ENCODE data around the gene LDB2. TPM values are rescaled to one million over a fixed set of nuclear protein-coding genes. Genes with fewer than 3 reads are reported as not detected.
"Not testable (repeated sequence)": the region's sequence is repeated elsewhere in the genome, so short reads cannot be mapped to it uniquely, and the experiment has no call there.

LDB2 gene
- polyA plus RNA-seq, 3 donors, result 4.5 to 55.4 (median 37.7) TPM

DNA sequence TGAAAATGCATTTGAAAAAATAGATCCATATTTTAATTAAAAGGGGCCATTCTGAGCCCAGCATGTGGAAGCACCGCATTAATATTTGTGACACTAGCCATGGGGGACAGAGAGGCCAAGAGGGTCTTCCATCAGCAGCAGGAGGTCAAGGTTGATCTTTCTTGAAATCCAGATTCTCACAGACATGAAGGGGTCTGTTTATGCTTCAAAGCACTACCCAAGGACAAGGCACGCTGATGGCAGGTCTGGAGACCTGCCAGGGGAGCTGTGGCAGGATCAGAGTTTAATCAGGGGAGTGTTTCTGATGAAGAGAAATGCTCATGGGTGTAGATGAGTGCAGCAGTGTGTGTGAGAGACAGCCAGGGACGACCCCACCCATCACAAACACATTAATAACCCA is 243.3 kb downstream of the LDB2 start:
- 57 to 77% (median 76%) methylated on average over 3 of the region's 3 CpGs for WGBS, 3 donors

GRCh38 chr4:16652732-16653305 is 245.6 kb downstream of the LDB2 start:
- WGBS, 3 donors, result 58 to 75% (median 62%) methylated on average over 8 of the region's 8 CpGs
- no peak overlapping the region for H3K27ac ChIP-seq (ENCODE audit: low read depth, low read length)

More for the DNA sequence above, 243.3 kb downstream of the LDB2 start:
- no peak overlapping the region for H3K27ac ChIP-seq (ENCODE audit: low read depth, low read length)

GRCh38 chr4:16646459-16646858 is 252.0 kb downstream of the LDB2 start:
- no peak overlapping the region for H3K27ac ChIP-seq (ENCODE audit: low read depth, low read length)
- 58 to 96% (median 96%) methylated on average over 4 of the region's 4 CpGs for WGBS, 3 donors

GRCh38 chr4:16643893-16644292 is 254.6 kb downstream of the LDB2 start:
- H3K27ac ChIP-seq (ENCODE audit: low read depth, low read length), result no peak overlapping the region
- WGBS, 3 donors, result 73 to 94% (median 91%) methylated on average over 2 of the region's 2 CpGs

DNA sequence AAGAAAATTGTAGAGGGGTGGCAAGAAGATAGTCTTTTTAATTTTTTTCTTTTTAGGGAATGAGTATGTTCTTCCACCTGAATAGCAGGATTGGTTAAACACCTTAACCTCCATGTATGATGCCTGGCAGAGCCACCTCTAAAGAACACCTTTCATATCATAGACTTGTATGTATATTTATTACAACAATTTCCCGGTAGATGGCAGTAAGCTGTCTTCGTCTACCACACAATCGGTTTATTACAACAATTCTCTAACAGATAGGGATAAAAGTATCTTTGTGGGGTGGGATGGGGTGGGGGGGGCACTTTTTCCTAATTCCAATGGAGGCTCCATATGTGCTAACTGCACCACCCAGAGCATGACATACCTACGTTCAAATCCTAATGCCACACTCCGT is 255.5 kb downstream of the LDB2 start:
- no peak overlapping the region for H3K27ac ChIP-seq (ENCODE audit: low read depth, low read length)
- 76 to 86% (median 76%) methylated on average over 5 of the region's 5 CpGs for WGBS, 3 donors

- no peak overlapping the region for H3K27ac ChIP-seq (ENCODE audit: low read depth, low read length)
- 21 to 53% (median 31%) methylated on average over 1 of the region's 1 CpG for WGBS, 3 donors
Measured at GRCh38 chr4:16641971-16642370, 256.5 kb downstream of the LDB2 start.

DNA sequence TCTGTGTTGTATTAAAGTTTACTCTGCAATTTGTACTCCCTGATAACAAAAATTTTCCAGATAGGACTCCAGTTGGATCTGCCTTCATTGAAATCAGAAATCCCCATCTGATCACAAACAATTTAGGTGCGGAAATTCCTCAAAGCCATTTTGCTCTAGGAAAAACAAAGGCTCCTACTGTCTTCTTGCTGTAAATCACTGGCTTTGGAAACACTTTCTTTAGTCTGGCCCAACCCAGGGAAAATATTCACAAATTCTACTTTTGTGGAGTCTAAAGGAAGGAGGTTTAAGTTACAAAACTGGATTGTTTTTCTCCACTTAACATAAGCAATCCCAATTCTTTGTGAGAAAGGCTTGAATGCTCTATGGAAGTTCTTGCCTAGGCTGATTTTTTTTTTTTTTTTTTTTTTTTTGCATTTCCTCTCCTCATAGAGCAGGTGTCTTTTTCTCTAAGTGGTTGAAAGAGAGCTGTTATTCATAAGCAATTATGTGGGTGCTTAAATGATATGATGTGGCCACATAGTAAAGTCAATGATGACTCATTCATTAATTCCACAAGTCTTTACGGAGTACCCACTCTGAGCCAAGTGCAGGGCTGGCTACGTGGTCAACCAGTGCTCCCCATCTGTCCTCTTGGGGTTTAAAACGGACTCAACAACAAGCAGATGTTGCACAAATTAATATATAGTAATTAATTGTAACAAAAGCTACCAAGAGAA is 261.4 kb downstream of the LDB2 start:
- no peak overlapping the region for H3K27ac ChIP-seq (ENCODE audit: low read depth, low read length)
- WGBS, 3 donors, result 61 to 74% (median 67%) methylated on average over 4 of the region's 4 CpGs

DNA sequence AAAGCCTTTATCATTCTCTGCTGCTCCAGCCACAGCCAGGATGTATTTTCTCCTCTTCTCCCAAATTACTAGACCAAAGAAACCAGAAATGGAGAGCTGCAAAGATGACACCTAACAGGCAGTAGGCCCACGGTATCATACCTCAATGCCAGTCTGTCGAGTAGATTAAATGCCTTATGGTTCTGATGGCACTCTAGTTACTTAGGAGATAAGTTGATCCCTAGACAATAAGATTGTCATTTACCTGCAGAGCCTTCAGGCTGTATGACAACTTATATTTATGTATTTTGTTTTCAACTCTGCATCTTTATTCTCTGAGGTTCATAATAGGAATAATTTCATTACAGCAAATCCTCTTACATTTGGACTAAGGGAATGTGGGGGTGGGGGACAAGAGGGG is 262.1 kb downstream of the LDB2 start:
- 69 to 93% (median 88%) methylated on average over 2 of the region's 2 CpGs for WGBS, 3 donors

DNA sequence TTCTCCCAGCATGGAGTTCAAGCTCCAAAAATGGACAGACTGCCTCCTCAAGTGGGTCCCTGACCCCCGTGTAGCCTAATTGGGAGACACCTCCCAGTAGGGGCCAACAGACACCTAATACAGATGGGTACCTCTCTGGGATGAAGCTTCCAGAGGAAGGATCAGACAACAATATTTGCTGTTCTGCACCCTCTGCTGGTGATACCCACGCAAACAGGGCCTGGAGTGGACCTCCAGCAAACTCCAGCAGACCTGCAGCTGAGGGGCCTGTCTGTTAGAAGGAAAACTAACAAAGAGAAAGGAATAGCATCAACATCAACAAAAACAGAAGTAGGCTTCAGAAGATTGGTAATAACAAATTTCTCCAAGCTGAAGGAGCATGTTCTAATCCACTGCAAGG is 269.2 kb downstream of the LDB2 start:
- WGBS, 3 donors, result 86 to 94% (median 92%) methylated on average over 2 of the region's 2 CpGs
- not testable (repeated sequence) for H3K27ac ChIP-seq (ENCODE audit: low read depth, low read length)

More for the DNA sequence above, 262.1 kb downstream of the LDB2 start:
- H3K27ac ChIP-seq (ENCODE audit: low read depth, low read length), result no peak overlapping the region

DNA sequence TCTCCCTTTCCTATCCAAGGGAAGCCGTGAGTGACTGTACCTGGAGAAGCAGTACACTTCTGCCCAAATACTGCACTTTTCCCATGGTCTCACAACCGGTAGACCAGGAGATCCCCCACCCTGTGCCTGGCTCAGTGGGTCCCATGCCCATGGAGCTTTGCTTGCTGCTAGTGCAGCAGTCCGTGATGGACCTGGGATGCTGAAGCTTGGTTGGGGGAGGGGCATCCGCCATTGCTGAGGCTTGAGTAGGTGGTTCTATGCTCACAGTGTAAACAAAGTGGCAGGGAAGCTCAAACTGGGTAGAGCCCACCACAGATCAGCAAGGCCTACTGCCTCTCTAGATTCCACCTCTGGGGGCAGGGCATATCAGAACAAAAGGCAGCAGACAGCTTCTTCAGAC is 269.6 kb downstream of the LDB2 start:
- 82 to 96% (median 95%) methylated on average over 4 of the region's 4 CpGs for WGBS, 3 donors
- H3K27ac ChIP-seq (ENCODE audit: low read depth, low read length), result not testable (repeated sequence)

DNA sequence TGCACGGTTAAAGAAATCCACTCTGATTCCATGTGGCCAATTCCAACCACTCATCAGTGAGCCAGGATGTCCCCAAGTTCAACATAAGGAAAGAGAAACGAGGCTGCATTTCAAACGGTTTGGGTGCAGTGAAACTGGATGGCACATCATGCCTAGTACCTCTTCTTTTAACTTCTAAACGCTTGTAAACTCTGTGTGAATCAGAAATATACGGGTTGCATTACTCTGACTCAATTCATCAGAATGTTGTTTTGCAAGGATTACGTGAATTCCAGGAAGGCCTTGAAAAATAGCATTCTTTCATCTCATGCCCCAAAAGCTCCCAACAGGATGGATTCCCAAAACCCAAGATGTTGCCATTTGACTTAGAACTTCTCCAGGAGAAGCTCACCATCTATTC is 270.4 kb downstream of the LDB2 start:
- H3K27ac ChIP-seq (ENCODE audit: low read depth, low read length), result no peak overlapping the region
- WGBS, 3 donors, result 73 to 79% (median 76%) methylated on average over 6 of the region's 6 CpGs

DNA sequence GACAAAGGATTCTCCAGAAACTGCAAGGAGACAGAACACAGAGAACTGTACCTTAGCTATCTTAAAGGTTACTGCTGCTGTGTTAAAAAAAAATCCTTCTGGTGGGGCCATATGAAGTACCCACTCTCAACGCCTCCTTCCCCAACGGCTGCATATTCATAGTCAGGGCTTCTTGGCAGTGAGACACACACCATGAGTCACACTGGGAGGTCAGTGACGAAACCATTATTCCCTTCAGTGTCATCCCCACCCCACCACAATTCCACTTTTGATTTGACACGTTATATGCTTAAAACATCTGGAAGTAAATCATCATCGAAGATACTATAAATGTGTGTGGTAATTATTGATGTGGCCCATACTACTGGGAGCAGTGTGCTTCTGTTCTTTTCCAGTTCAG is 271.5 kb downstream of the LDB2 start:
- WGBS, 3 donors, result 44 to 67% (median 53%) methylated on average over 5 of the region's 5 CpGs
- H3K27ac ChIP-seq (ENCODE audit: low read depth, low read length), result no peak overlapping the region

DNA sequence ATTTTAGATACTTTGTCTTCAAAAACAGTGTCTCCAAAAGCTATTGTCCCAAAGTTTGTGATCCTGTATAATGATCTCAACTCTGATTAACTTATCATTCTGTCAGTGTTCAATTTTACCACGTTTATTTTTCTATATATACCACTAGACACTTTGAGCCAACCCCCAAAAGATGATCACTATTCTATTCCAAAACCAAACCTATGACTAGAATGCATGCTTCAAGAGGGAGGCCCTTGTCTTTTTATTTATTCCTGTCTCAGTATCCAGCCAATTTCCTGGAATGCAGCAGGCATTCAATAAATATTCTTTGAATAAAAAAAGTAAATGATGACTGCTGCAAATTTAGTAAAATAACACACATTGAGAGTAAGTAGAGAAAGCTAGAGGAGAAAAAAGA is 275.6 kb downstream of the LDB2 start:
- WGBS, 3 donors, result 19 to 32% (median 21%) methylated on average over 1 of the region's 1 CpG

GRCh38 chr4:16617435-16617834 is 281.0 kb downstream of the LDB2 start:
- H3K27ac ChIP-seq (ENCODE audit: low read depth, low read length), result no peak overlapping the region
- 58 to 75% (median 74%) methylated on average over 5 of the region's 5 CpGs for WGBS, 3 donors

More for the DNA sequence above, 275.6 kb downstream of the LDB2 start:
- H3K27ac ChIP-seq (ENCODE audit: low read depth, low read length), result no peak overlapping the region

DNA sequence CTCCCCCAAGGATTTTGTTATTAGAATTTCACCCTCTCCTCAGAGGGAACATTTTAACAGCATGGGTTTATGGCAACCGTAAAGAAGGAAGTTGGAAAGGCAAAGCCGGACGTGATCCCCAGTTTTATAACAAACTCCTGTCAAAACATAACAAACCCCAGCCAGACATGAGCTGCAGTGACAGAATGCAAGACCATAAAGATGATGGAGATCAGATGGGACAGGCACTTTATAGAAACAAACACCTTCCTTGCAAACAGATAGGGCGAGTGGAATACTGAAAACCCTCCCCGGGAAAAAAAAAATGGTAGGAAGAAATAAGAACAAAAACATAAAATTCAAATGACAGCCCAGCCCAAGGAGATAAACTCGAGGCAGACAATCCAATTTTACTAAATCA is 281.4 kb downstream of the LDB2 start:
- WGBS, 3 donors, result 34 to 68% (median 53%) methylated on average over 6 of the region's 6 CpGs
- no peak overlapping the region for H3K27ac ChIP-seq (ENCODE audit: low read depth, low read length)

DNA sequence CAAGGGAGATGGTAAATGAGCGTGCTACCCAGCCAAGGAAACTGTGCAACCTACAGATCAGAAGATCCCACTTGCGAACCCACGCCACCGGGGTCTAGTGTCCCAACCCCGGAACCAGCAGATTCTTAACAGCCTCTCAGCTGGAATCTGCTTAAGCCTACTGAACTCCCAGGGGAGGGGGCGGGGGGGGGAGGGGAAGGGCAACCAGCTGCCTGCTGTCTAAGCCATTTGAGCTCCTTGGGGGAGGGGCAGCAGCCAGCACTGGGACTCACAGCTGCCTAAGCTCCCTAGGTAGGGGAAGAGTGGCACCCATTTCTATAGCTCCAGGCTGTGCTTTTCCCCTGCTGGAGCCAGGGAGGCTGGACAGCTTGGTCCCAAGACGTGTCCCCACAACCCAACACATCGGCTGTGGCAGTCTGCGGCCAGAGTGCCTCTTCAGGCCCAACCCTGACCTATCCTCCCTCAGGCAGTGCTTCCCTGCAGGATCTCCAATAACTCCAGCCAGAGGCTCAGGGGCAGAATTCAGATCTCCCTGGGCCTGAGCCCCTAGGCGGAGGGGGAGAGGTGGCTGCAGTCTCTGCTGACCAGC is 289.2 kb downstream of the LDB2 start:
- no peak overlapping the region for H3K27ac ChIP-seq (ENCODE audit: low read depth, low read length)
- WGBS, 3 donors, result 75 to 91% (median 91%) methylated on average over 9 to 10 of the region's 10 CpGs

GRCh38 chr4:16608611-16609125 is 289.8 kb downstream of the LDB2 start:
- WGBS, 3 donors, result 77 to 91% (median 89%) methylated on average over 16 of the region's 16 CpGs
- no peak overlapping the region for H3K27ac ChIP-seq (ENCODE audit: low read depth, low read length)

GRCh38 chr4:16608123-16608522 is 290.3 kb downstream of the LDB2 start:
- H3K27ac ChIP-seq (ENCODE audit: low read depth, low read length), result no peak overlapping the region
- 43 to 75% (median 61%) methylated on average over 5 of the region's 5 CpGs for WGBS, 3 donors

DNA sequence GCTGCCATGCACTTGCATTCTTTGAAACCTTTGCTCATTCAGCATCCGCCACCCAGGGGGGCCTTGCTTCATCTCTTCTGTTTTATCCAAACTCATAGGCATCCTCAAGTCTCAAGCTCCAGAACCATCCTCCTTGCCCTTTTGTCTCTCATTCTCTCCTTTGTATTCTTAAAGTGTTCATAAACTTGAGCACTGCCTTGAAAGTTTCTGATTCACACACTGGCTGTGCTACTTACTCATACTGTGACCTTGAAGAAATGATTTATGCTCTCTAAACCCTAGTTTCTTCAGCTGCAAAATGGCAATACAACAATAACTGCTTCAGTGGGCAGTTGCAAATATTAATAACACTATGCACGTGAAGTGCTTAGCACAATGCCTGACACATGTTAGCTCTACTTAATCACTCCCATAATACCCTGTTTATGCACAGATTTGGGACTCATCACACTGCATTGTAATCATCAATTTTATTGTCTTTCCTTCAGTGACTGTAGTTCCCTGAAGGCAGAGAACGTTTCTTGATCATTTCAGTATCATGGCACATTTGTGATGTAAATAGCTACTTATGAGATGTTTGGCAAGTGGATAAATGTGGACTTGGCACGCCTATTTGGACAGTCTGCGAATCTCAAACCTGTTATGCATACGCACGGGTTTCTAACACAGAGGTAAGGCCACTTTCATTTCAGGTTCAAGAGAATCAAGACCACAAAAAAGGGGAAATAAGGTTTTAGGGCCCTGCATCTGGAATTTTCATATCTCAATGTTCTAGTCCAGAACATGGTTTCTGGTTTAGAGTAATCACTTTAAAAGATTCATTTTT is 291.0 kb downstream of the LDB2 start:
- 71 to 78% (median 76%) methylated on average over 7 of the region's 7 CpGs for WGBS, 3 donors
- H3K27ac ChIP-seq (ENCODE audit: low read depth, low read length), result no peak overlapping the region

Measured in adipose tissue (tissue), 3 donors.